Stimulated activated CD8-positive, alpha-beta memory T cell treated with anti-CD3 and anti-CD28 coated beads, Interleukin-7, amount 100 ng/mL, for 1 hour (primary cell): Measurements from ENCODE around the gene SCT.

Experiments used
- DNase-seq, 2 donors: peaks; one replicate each; pipeline ENCODE4 v3.0.0-alpha.2; 2020; ENCODE audit warnings: low read depth in 2 of 2

The SCT gene

GRCh38 chr11:611001-611996, 15.7 kb downstream of the SCT start:
- DNase-seq = no peak

- DNase-seq = no peak
These were observed 16.7 kb downstream of the SCT start for GRCh38 chr11:610146-610801.

DNA sequence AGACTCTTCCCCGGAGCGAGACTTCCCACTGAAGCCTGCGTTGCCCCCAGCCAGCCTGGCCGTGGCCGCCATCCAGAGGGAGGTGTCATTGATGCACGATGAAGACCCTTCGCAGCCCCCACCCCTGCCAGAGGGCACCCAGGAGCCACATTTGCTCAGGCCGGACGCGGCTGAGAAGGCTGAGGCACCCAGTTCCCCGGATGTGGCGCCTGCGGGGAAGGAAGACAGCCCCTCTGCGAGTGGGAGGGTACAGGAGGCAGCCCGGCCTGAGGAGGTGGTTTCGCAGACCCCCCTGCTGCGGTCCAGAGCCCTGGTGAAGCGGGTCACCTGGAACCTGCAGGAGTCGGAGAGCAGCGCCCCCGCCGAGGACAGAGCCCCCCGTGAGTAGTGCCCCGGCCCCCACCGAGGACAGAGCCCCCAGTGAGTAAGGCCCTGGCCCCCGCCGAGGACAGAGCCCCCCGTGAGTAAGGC, 17.6 kb downstream of the SCT start:
- no peak for DNase-seq

DNA sequence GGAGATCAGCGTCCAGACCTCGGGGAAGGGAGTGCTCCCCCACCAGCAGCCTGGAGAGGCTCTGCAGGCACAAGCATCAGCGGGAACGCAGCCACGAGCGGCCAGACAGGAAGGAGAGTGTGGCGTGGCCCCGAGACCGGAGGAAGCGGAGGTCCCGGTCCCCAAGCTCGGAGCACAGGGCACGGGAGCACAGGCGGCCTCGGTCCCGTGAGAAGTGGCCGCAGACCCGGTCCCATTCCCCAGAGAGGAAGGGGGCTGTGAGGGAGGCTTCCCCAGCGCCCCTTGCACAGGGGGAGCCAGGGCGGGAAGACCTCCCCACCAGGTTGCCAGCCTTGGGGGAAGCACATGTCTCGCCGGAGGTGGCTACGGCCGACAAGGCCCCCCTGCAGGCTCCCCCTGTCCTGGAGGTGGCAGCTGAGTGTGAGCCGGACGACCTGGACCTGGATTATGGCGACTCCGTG, 18.2 kb downstream of the SCT start:
- DNase-seq = no peak

- DNase-seq = no peak
These were observed 18.9 kb downstream of the SCT start for GRCh38 chr11:607971-608659.

GRCh38 chr11:607020-607780, 19.8 kb downstream of the SCT start:
- DNase-seq = no peak

DNA sequence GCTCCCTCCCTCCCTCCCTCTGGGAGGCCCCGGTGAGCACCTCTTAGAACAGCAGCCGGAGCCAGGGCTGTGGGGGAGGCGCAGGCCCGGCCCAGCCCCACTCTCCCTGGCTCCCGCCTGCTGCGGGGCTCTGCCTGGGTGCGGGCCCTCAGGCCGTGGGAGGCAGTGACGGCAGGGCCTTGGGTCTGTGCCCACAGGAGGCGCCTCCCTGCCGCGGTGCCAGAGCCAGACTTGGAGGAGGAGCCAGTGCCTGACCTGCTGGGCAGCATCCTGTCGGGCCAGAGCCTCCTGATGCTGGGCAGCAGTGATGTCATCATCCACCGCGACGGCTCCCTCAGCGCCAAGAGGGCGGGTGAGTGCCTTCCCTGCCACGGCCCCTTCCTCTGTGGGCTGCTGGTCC, 20.7 kb downstream of the SCT start:
- DNase-seq = no peak

DNA sequence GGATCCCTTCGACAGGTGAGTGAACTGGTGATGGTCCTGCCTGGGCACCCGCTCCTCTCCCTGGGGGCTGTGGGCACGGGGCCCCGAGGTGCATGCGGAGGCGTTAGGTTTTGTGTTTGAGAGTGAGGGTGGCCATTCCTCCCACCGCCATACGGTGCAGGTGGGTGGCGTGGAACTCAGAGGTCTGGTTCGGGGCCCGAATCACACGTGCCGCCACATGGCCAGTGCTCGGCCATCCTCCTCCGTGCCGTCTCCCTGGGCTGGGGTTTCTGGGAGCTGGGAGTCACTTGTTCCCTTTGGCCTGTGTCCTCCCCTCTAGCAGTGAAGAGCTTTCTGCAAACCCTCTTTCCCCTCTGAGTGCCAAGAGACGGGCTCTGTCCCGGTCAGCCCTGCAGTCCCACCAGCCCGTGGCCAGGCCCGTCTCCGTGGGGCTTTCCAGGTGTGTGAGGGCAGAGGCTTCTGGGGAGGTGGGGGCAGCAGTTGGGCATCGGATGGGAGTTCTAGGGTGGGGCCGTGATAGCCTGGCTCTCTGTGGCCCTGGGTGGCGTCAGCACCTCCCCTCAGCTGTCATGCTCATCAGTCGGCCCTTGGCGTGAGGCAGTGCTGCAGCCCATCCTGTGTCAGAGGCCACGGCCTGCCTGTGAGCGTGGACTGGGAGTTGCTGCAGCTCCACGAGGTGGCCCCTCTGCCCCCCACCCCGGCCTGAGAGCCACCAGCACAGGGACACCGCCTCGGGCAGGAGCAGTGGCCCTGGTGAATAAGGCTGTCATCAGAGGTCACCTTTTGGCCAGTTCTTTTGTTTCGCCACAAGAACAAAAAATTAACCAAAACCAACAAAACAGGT, 21.5 kb downstream of the SCT start:
- no peak for DNase-seq

DNA sequence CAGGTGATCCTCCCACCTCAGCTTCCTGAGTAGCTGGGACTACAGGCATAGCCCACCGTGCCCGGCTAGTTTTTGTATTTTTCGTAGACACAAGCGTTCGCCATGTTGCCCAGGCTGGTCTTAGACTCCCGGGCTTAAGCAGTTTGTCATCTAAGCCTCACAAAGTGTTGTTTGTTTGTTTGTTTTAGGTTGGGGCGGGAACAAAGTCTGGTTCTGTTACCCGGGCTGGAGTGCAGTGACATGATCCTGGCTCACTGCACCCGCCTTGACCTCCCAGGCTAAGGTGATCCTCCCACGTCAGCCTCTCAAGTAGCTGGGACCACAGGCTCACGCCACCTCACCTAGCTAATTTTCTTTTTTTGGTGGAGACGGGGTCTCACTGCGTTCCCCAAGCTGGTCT, 23.8 kb downstream of the SCT start:
- no peak for DNase-seq

DNA sequence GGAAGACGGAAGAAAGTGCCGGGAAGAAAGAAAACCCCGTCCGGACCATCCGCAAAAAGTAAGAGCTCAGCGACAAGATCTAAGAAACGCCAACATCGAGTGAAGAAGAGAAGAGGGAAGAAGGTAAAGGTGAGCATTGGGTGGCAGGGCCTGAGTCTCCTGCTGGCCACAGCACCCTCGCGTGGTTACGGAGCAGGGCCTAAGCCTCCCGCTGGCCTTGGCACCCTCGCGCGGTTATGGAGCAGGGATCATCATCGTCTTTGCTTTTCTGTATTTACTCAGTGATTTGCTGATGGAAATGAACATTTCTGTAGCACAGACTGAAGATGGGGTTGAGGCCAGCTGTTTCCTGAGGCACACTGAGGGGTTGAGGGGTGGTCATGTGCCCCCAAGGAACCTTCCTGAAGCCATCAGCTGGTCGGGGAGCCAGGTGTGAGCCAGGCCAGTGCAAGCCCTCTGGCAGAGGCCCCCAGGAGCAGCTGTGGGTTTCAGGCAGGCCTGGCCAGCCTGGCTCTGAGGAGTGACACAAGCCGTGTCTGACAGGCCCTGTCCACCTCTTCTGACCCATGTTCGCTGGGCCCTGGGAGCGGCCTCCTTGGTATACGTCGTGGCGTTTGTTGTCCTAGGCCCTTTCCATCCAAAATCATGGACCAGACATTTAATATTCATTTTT, 25.3 kb downstream of the SCT start:
- no peak for DNase-seq

GRCh38 chr11:598005-598680, 28.8 kb downstream of the SCT start:
- no peak for DNase-seq

DNA sequence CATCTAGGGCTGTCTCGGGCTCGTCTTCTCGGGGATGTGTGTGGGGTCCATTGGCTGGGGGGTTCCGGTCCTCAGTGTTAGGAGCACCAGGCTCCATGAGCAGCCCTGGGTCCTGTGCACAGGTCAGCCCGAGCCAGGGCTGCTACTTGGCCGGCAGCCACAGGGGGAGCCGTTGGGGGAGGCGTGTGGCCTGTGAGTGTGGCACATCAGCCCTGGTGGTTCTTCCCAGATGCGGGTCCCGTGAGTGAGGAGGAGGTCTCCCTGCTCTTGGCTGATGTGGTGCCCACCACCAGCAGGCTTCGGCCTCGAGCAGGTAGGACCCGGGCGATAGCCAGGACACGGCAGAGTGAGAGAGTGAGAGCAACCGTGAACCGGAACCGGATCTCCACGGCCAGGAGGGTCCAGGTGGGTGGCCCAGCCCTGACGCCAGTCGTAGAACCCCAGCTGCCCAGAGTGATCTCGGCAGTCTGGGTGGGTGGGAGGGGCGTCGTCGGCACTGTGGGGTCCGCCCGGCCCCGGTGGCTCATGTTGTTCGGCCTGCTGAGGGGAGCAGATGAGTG, 29.7 kb downstream of the SCT start:
- DNase-seq = no peak

DNA sequence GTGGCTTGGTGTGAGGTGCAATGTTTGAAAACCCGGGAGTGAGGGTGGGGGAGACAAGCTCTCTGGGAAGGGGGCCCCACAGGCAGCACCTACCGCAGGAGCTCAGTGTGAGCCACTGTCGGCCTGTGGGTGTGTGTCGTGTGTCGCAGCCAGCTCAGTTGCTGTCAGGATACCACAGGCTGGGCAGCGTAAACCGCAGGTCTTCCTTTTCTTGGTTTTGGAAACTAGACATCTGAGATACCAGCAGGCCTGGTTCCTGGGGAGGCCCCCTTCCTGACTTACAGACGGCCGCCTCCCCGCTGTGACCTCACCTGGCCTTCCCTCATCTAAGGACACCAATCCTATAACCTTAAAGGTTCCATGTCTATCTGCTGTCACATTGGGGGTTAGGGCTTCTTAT, 30.6 kb downstream of the SCT start:
- DNase-seq = no peak

DNA sequence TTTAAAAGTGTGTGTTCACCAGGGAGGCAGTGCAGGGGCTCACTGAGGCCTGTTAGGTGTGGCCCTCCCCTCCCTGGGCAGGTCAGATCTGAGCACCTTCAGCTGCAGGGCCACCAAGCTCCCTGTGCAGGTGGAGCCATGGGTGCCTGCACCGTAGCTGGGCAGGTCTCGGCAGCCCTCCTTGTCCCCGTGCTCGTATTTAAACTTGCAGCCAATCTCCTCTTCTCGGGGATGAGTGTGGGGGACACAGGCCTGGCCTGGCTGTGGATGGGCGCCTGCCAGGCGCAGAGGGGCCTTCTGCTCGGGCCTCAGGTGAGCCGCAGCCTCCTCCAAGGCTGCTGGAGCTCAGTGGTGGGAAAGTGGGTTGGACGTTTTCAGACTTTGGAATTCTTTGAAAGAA, 31.6 kb downstream of the SCT start:
- no peak for DNase-seq

DNA sequence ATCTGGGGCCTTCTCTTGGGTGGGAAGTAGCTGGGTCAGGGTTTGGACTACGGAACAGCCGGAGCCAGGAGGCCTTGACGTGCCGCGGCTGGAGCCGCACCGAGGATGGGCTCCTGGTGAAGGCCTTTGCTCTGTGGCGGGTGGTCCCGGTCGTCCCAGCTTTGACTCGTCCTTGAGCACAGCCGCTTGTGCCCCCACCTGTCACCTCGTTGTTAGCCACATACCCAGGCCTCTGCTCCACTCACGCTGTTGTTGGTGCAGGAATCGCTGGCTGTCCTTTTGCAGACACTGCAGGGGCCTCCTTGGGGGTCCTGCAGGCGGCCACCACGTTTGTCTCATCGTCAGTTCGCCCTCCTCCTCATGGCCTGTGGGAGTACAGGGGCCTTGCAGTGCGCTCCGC, 33.6 kb downstream of the SCT start:
- DNase-seq = no peak

- no peak for DNase-seq
These were observed 34.1 kb downstream of the SCT start for GRCh38 chr11:592918-593317.

DNA sequence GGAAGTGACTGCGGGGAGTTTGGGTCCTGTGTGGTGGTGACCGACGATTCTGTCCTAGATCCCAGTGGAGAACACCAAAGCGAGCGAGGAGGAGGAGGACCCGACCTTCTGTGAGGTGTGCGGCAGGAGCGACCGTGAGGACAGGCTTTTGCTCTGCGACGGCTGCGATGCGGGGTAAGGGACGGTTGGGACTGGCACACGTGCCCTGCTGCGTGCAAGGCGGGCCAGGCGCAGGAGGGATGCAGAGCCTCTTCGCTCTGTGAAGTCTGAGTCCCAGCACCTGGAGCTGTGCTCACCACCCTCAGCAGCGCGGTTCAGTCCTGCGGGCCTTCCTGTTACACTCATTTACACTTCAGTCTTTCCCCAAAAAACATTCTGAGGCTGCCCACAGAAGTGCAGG, 34.5 kb downstream of the SCT start:
- no peak for DNase-seq

GRCh38 chr11:590997-591396, 36.0 kb downstream of the SCT start:
- no peak for DNase-seq

GRCh38 chr11:589798-590197, 37.2 kb downstream of the SCT start:
- DNase-seq = no peak
